ENCODE results near the gene SF3B2.

Gene SF3B2

GRCh38 chr11:66050581-66051231, 1.5 kb upstream of the SF3B2 start:
- TF ChIP-seq, protein P1, sequence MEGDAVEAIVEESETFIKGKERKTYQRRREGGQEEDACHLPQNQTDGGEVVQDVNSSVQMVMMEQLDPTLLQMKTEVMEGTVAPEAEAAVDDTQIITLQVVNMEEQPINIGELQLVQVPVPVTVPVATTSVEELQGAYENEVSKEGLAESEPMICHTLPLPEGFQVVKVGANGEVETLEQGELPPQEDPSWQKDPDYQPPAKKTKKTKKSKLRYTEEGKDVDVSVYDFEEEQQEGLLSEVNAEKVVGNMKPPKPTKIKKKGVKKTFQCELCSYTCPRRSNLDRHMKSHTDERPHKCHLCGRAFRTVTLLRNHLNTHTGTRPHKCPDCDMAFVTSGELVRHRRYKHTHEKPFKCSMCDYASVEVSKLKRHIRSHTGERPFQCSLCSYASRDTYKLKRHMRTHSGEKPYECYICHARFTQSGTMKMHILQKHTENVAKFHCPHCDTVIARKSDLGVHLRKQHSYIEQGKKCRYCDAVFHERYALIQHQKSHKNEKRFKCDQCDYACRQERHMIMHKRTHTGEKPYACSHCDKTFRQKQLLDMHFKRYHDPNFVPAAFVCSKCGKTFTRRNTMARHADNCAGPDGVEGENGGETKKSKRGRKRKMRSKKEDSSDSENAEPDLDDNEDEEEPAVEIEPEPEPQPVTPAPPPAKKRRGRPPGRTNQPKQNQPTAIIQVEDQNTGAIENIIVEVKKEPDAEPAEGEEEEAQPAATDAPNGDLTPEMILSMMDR (IDR thresholded peaks at IDR 0.05; ENCODE audit: insufficient read depth, low read length, missing control alignments) = no peak
- ChIA-PET CTCF (interaction anchor here (1.8 to 12.6 kb wide), 6 partner anchors 6 to 28 kb away, joined by 4 to 345 read pairs (median 16); partner anchors contain the start of gene CATSPER1), POLR2A (interaction anchor here (0.6 kb wide), 1 partner anchor 387 kb away, joined by 3 read pairs; no protein-coding TSS in a partner anchor)
- H3K4me3 ChIP-seq (ENCODE audit: low read depth, low read length) = no peak overlapping the region
- DNase-seq (ENCODE audit: low read depth, low spot score) = no peak

GRCh38 chr11:66051371-66051765, 796 bp upstream of the SF3B2 start:
- POLR2A ChIA-PET = interaction anchor here (1.0 to 1.7 kb wide), 3 partner anchors 11 to 20 kb away, joined by 3 to 6 read pairs (median 4); no protein-coding TSS in a partner anchor
- DNase-seq (ENCODE audit: low read depth, low spot score) = no peak
- peak overlapping the region; percentile 95 for H3K4me3 ChIP-seq (ENCODE audit: low read depth, low read length)
- TF ChIP-seq, protein P1 (IDR thresholded peaks at IDR 0.05; ENCODE audit: insufficient read depth, low read length, missing control alignments) = no peak
- CTCF ChIA-PET = interaction anchor here (1.5 to 12.6 kb wide), 7 partner anchors 7 to 163 kb away, joined by 4 to 345 read pairs (median 9); partner anchors contain the start of genes CATSPER1 and FIBP

DNA sequence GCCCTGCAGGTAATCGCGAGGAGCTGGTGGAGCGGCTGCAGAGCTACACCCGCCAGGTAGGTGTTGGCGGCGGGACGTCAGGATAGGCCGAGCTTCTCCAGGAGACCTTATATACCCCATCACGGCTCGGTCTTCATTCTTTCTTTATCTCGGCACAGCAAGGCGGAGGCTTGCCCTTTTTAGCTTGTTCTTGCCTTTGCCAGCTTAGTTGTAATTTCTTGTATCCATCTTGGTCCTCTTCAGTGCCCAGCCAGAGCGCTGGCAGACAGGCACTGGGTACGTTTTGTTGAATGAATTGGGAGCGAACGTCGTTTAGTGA, 459 bp downstream of the SF3B2 start:
- TF ChIP-seq, protein P1 (IDR thresholded peaks at IDR 0.05; ENCODE audit: insufficient read depth, low read length, missing control alignments) = no peak
- ChIA-PET POLR2A (interaction anchor here (0.9 to 1.7 kb wide), 3 partner anchors 10 to 12 kb away, joined by 3 to 6 read pairs (median 3); no protein-coding TSS in a partner anchor), CTCF (interaction anchor here (1.1 to 12.6 kb wide), 11 partner anchors 8 to 341 kb away, joined by 3 to 345 read pairs (median 6); partner anchors contain the start of genes CATSPER1 and FIBP)
- DNase-seq (ENCODE audit: low read depth, low spot score) = no peak
- H3K4me3 ChIP-seq (ENCODE audit: low read depth, low read length) = peak overlapping the region; percentile 95

DNA sequence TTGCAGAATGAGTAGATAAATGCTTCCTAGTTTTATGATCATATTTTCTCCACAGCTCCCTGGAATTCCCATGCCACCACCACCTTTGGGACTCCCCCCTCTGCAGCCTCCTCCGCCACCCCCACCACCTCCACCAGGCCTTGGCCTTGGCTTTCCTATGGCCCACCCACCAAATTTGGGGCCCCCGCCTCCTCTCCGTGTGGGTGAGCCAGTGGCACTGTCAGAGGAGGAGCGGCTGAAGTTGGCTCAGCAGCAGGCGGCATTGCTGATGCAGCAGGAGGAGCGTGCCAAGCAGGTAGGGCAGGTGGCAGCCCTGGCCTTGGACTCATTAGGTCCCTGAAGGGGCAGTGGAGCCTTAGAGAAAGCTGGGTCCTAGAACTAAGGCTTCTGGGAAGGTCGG, 2.9 kb downstream of the SF3B2 start:
- TF ChIP-seq, protein P1 (IDR thresholded peaks at IDR 0.05; ENCODE audit: insufficient read depth, low read length, missing control alignments) = no peak
- ChIA-PET POLR2A (interaction anchor here (1.0 kb wide), 1 partner anchor 15 kb away, joined by 3 read pairs; the partner anchor contains the start of gene PACS1), CTCF (interaction anchor here (6.2 to 12.6 kb wide), 2 partner anchors 11 kb away, joined by 52 to 345 read pairs; no protein-coding TSS in a partner anchor)
- no peak for DNase-seq (ENCODE audit: low read depth, low spot score)
- no peak overlapping the region for H3K4me3 ChIP-seq (ENCODE audit: low read depth, low read length)

GRCh38 chr11:66056501-66056900, 4.3 kb downstream of the SF3B2 start:
- POLR2A ChIA-PET = no interaction called here
- TF ChIP-seq, protein P1 (IDR thresholded peaks at IDR 0.05; ENCODE audit: insufficient read depth, low read length, missing control alignments) = no peak
- H3K4me3 ChIP-seq (ENCODE audit: low read depth, low read length) = no peak overlapping the region
- no peak for DNase-seq (ENCODE audit: low read depth, low spot score)
- CTCF ChIA-PET = interaction anchor here (0.7 to 12.6 kb wide), 3 partner anchors 9 to 166 kb away, joined by 3 to 345 read pairs (median 52); no protein-coding TSS in a partner anchor

DNA sequence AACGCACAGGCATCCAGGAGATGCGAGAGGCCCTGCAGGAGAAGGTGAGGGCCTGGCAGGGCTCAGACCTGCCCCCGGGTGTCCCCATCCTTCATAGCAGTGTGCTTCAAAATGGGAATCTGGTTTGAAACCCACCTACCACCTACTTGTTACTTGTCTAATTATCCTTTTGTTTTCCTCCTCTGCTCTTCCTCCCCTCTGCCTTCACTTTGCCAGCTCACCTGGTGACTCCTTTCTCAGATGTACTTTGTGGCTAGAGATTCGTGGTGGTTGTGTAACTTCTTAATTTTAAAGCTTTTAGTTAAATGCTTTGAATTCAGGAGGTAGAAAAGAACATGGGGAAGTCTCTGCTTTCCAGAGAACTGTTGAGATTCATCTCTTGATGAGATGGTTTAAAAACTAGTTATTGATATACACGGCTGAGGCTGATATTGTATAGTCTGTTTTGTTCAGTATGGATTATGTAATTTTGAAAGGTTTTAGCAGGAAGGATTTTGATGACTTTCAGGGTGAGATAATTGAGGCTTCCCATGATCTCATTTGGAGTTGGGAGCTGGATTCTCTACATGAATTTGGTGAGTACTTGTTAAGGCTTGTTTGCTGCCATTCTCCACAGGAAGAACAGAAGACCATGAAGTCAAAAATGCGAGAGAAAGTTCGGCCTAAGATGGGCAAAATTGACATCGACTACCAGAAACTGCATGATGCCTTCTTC, 8.0 kb downstream of the SF3B2 start:
- ChIA-PET CTCF (interaction anchor here (0.8 to 12.6 kb wide), 7 partner anchors 6 to 162 kb away, joined by 3 to 345 read pairs (median 4); partner anchors contain the start of gene GAL3ST3), POLR2A (no interaction called here)
- DNase-seq (ENCODE audit: low read depth, low spot score) = no peak
- H3K4me3 ChIP-seq (ENCODE audit: low read depth, low read length) = no peak overlapping the region
- TF ChIP-seq, protein P1 (IDR thresholded peaks at IDR 0.05; ENCODE audit: insufficient read depth, low read length, missing control alignments) = no peak

Measured in AG04449 (cell line).